ENCODE data around the gene DAW1. TPM values are rescaled to one million over a fixed set of nuclear protein-coding genes. Genes with fewer than 3 reads are reported as not detected.
"Not testable (repeated sequence)": the region's sequence is repeated elsewhere in the genome, so short reads cannot be mapped to it uniquely, and the experiment has no call there.

DAW1 gene
- total RNA-seq, 1 experiment from 2014 or later = 0.20 TPM

GRCh38 chr2:227936249-227936648 lies 64.8 kb downstream of the DAW1 start:
- H3K4me1 ChIP-seq (ENCODE audit: control insufficient read depth in 1 of 2, insufficient read depth in 2 of 2, low read length in 2 of 2); H3K36me3 ChIP-seq (ENCODE audit: control insufficient read depth in 1 of 2, insufficient read depth in 2 of 2, low read length in 2 of 2); intact Hi-C loops (cut with micrococcal nuclease); H3K9ac ChIP-seq (ENCODE audit: low read length); DNase-seq (ENCODE audit: low read depth, low spot score); H3K4me3 ChIP-seq (replicated peaks in 1 of 2; ENCODE audit: low read depth in 1 of 2, low read length in 2 of 2); POLR2A ChIA-PET; ATAC-seq; H4K20me1 ChIP-seq (ENCODE audit: insufficient read depth); RAD21 ChIA-PET (ENCODE audit: low non-redundant PET in 1 of 2, low total read pairs in 2 of 2, uncharacterized antibody in 2 of 2, unreplicated experiment in 2 of 2); H3K27me3 ChIP-seq (ENCODE audit: insufficient read depth, low read length); H3K27ac ChIP-seq (ENCODE audit: low read depth, low read length); H3K79me2 ChIP-seq (ENCODE audit: insufficient read depth, low read length); H3K9me2 ChIP-seq (ENCODE audit: insufficient read depth); BruUV-seq (replicated peaks); H3K9me3 ChIP-seq (ENCODE audit: control insufficient read depth in 1 of 2, insufficient read depth in 1 of 2, low read depth in 1 of 2, low read length in 2 of 2); H2AFZ ChIP-seq (ENCODE audit: low read depth, low read length, poor library complexity, severe bottlenecking); CTCF ChIA-PET; H3K4me2 ChIP-seq (ENCODE audit: low read length): not testable (repeated sequence)

GRCh38 chr2:227939271-227940027 lies 68.0 kb downstream of the DAW1 start:
- BruUV-seq (replicated peaks) = no TSS peak
- H3K9ac ChIP-seq (ENCODE audit: low read length) = no peak overlapping the region
- peak overlapping the region; percentile 100 for H2AFZ ChIP-seq (ENCODE audit: low read depth, low read length, poor library complexity, severe bottlenecking)
- no peaks in the 10 kb centered on the region for H3K9me2 ChIP-seq (ENCODE audit: insufficient read depth)
- POLR2A ChIA-PET = no interaction called here
- H3K27ac ChIP-seq (ENCODE audit: low read depth, low read length) = no peak overlapping the region
- ATAC-seq (peak; percentile 95), DNase-seq (ENCODE audit: low read depth, low spot score) (peak; percentile 60)
- H3K79me2 ChIP-seq (ENCODE audit: insufficient read depth, low read length) = no peaks in the 10 kb centered on the region
- no peaks in the 10 kb centered on the region for H3K27me3 ChIP-seq (ENCODE audit: insufficient read depth, low read length)
- peak overlapping the region; percentile 60 for H3K4me2 ChIP-seq (ENCODE audit: low read length)
- H3K36me3 ChIP-seq (ENCODE audit: control insufficient read depth in 1 of 2, insufficient read depth in 2 of 2, low read length in 2 of 2) = no peaks in the 10 kb centered on the region
- RAD21 ChIA-PET (ENCODE audit: low non-redundant PET in 1 of 2, low total read pairs in 2 of 2, uncharacterized antibody in 2 of 2, unreplicated experiment in 2 of 2) = no interaction called here
- CTCF ChIA-PET = interaction anchor here (1.2 to 2.4 kb wide), 3 partner anchors 9 to 101 kb away, joined by 3 to 8 read pairs (median 4); no protein-coding TSS in a partner anchor
- no peak overlapping the region for H3K4me3 ChIP-seq (replicated peaks in 1 of 2; ENCODE audit: low read depth in 1 of 2, low read length in 2 of 2)
- intact Hi-C loops (cut with micrococcal nuclease) = loop anchor here (1.0 kb wide), 1 partner anchor 719 kb away; no protein-coding TSS in a partner anchor
- H3K4me1 ChIP-seq (ENCODE audit: control insufficient read depth in 1 of 2, insufficient read depth in 2 of 2, low read length in 2 of 2) = peaks cover 0 to 3% of the 10 kb centered on the region in 2 experiments; a peak in 1 of 4 replicates
- TF ChIP-seq RAD21 (IDR thresholded peaks at IDR 0.05; ENCODE audit: low read depth) (peak; percentile 75), CTCF (IDR thresholded peaks at IDR 0.05 in 2 of 3, conservative IDR thresholded peaks at IDR 0.05 in 1 of 3; ENCODE audit: borderline replicate concordance in 1 of 3, insufficient read depth in 1 of 3, low read depth in 2 of 3, low read length in 2 of 3) (peak; percentile 58 to 86 (median 76); a peak in 5 of 6 replicates), REST (IDR thresholded peaks at IDR 0.05; ENCODE audit: low read depth) (no peak), YY1 (IDR thresholded peaks at IDR 0.05; ENCODE audit: extremely low read depth, insufficient replicate concordance, low read depth, low read length) (peak; percentile 26), CBX3 (IDR thresholded peaks at IDR 0.05; ENCODE audit: low read depth) (no peak)
- no peaks in the 10 kb centered on the region for H3K9me3 ChIP-seq (ENCODE audit: control insufficient read depth in 1 of 2, insufficient read depth in 1 of 2, low read depth in 1 of 2, low read length in 2 of 2)
- no peaks in the 10 kb centered on the region for H4K20me1 ChIP-seq (ENCODE audit: insufficient read depth)
